Neural progenitor cell (in vitro differentiated cells): ENCODE measurements around the gene PSMG1. TPM values are rescaled to one million over a fixed set of nuclear protein-coding genes. Genes with fewer than 3 reads are reported as not detected.

ENCODE experiments used
- DNase-seq: peaks from one replicate; pipeline ENCODE4 v3.0.0-alpha.2; 2016; ENCODE audit warnings: low spot score
- H2AFZ ChIP-seq: fragments of 200-600 bp; sonication (generic); replicated peaks from 2 replicates; pipeline ENCODE4 v1.6.1; 2016; ENCODE audit warnings: antibody characterized with exemption
- H3F3A ChIP-seq: fragments of 200-600 bp; sonication (generic); 2 replicates; pipeline ENCODE4 v1.6.1; 2016; ENCODE audit warnings: antibody characterized with exemption, low read depth
- H3K27ac ChIP-seq: fragments of 200-600 bp; sonication (generic); 2 replicates; pipeline ENCODE4 v1.5.1; 2016; ENCODE audit warnings: mild to moderate bottlenecking
- H3K27me3 ChIP-seq: fragments of 200-600 bp; sonication (generic); 2 replicates; pipeline ENCODE4 v1.6.1; 2016; ENCODE audit warnings: mild to moderate bottlenecking, moderate library complexity
- H3K36me3 ChIP-seq: fragments of 200-600 bp; sonication (generic); 2 replicates; pipeline ENCODE4 v1.5.1; 2016
- H3K4me1 ChIP-seq: fragments of 200-600 bp; sonication (generic); 2 replicates; pipeline ENCODE4 v1.6.1; 2016; ENCODE audit warnings: mixed run types
- H3K4me2 ChIP-seq: fragments of 200-600 bp; sonication (generic); 2 replicates; pipeline ENCODE4 v1.6.1; 2016
- H3K4me3 ChIP-seq: fragments of 200-600 bp; sonication (generic); 2 replicates; pipeline ENCODE4 v1.5.1; 2016
- H3K79me2 ChIP-seq: fragments of 200-600 bp; sonication (generic); 2 replicates; pipeline ENCODE4 v1.6.1; 2016; ENCODE audit warnings: low read depth
- H3K9ac ChIP-seq: fragments of 200-600 bp; sonication (generic); 2 replicates; pipeline ENCODE4 v1.6.1; 2016
- H3K9me3 ChIP-seq: fragments of 200-600 bp; sonication (generic); 2 replicates; pipeline ENCODE4 v1.5.1; 2016; ENCODE audit warnings: low read depth
- H4K20me1 ChIP-seq: fragments of 200-600 bp; sonication (generic); 2 replicates; pipeline ENCODE4 v1.6.1; 2016; ENCODE audit warnings: low read depth
- H3K27ac Mint-ChIP-seq: 3 replicates; pipeline ENCODE4 v1.8.0; 2021; ENCODE audit warnings: mixed read lengths
- H3K27me3 Mint-ChIP-seq: 2 replicates; pipeline ENCODE4 v1.8.0; 2022; ENCODE audit warnings: low read depth, mild to moderate bottlenecking, inconsistent platforms, moderate library complexity, mixed read lengths; ENCODE audit not compliant: insufficient read depth
- H3K36me3 Mint-ChIP-seq: 3 replicates; pipeline ENCODE4 v1.8.0; 2021; ENCODE audit warnings: mixed read lengths
- H3K4me1 Mint-ChIP-seq: 3 replicates; pipeline ENCODE4 v1.8.0; 2021; ENCODE audit warnings: mixed read lengths
- H3K4me3 Mint-ChIP-seq: 3 replicates; pipeline ENCODE4 v1.8.0; 2021; ENCODE audit warnings: mild to moderate bottlenecking, moderate library complexity, mixed read lengths
- H3K9me3 Mint-ChIP-seq: 3 replicates; pipeline ENCODE4 v1.8.0; 2020; ENCODE audit warnings: mixed read lengths
- EZH2 ChIP-seq: fragments of 200-600 bp; sonication (generic); IDR thresholded peaks from 2 replicates; pipeline ENCODE4 v1.6.1; 2017; ENCODE audit warnings: antibody characterized with exemption, mild to moderate bottlenecking, moderate library complexity
- EZH2phosphoT487 ChIP-seq: fragments of 200-600 bp; sonication (generic); IDR thresholded peaks from 2 replicates; pipeline ENCODE4 v1.6.1; 2017; ENCODE audit warnings: antibody characterized with exemption
- total RNA-seq: library from RNA; depleted of rRNA; stranded (reverse); fragments of >200 nt; gene quantifications from 2 replicates; pipeline ENCODE4 v1.2.3, GENCODE V29; 2015; ENCODE audit warnings: low replicate concordance
- TF ChIP-seq, protein P1 (sequence below): fragments of 200-600 bp; sonication (generic); IDR thresholded peaks from 2 replicates; pipeline ENCODE4 v1.5.1; 2017; ENCODE audit warnings: antibody characterized with exemption, mild to moderate bottlenecking

The PSMG1 gene
- total RNA-seq, 1 donor from 2014 or later, result 37.5 TPM

DNA sequence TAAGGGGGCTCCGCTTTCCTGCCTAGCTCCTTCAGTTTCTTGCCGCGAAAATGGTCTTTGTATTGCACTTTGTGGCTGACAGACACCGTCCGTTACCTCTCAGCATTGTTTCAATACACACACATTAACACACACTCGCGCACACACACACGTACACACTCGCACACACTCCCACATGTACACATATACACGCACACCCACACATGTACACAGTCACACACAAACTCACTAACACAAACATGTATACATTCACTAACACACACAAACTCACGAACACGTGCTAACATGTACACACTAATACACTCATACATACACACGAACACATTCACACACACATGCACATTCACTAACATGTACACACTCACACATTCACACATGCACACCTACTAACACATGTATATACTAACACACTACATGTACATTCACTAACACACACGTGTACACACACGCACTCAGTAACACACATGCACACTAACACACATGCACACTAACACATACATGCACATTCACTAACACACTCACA, 48.9 kb downstream of the PSMG1 start:
- Mint-ChIP-seq H3K4me1 (peaks cover 12% of the 10 kb centered on the region), H3K36me3 (no peaks in the 10 kb centered on the region), H3K4me3 (no peak overlapping the region), H3K27ac (no peak overlapping the region), H3K27me3 (peaks cover 4% of the 10 kb centered on the region), H3K9me3 (no peaks in the 10 kb centered on the region)
- Histone ChIP-seq H3K36me3 (no peaks in the 10 kb centered on the region), H3K27me3 (no peaks in the 10 kb centered on the region), H3K9me3 (no peaks in the 10 kb centered on the region), H3K27ac (no peak overlapping the region), H2AFZ (no peak overlapping the region), H3K79me2 (no peaks in the 10 kb centered on the region), H4K20me1 (no peaks in the 10 kb centered on the region), H3K9ac (no peak overlapping the region), H3K4me3 (no peak overlapping the region), H3K4me2 (no peak overlapping the region), H3K4me1 (no peaks in the 10 kb centered on the region), H3F3A (no peaks in the 10 kb centered on the region)
- no peak for TF ChIP-seq EZH2phosphoT487
- TF ChIP-seq, protein P1, sequence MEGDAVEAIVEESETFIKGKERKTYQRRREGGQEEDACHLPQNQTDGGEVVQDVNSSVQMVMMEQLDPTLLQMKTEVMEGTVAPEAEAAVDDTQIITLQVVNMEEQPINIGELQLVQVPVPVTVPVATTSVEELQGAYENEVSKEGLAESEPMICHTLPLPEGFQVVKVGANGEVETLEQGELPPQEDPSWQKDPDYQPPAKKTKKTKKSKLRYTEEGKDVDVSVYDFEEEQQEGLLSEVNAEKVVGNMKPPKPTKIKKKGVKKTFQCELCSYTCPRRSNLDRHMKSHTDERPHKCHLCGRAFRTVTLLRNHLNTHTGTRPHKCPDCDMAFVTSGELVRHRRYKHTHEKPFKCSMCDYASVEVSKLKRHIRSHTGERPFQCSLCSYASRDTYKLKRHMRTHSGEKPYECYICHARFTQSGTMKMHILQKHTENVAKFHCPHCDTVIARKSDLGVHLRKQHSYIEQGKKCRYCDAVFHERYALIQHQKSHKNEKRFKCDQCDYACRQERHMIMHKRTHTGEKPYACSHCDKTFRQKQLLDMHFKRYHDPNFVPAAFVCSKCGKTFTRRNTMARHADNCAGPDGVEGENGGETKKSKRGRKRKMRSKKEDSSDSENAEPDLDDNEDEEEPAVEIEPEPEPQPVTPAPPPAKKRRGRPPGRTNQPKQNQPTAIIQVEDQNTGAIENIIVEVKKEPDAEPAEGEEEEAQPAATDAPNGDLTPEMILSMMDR, result no peak
- TF ChIP-seq EZH2, result no peak
- DNase-seq, result no peak

DNA sequence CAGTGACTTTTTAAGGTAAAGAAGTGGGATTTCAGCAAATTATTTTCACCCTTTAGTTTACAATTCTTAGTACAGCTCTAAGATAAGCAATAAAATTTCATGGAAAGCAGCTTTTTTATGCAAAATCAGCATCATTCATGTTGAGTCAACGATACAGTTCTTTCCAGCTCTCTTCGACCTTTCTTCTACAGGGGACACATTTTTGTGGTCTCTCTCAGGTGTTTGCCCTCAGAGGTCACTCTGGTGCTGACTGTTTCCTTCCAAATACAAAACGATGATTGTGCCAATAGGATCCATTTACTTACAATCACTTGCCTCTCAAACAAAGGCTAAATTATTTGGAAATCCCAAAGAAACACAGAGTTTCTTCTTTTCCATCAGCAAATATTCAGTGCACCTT, 51.0 kb downstream of the PSMG1 start:
- no peak for TF ChIP-seq EZH2phosphoT487
- no peak for TF ChIP-seq EZH2
- TF ChIP-seq, protein P1, result no peak
- no peak overlapping the region for H3K9ac ChIP-seq
- no peaks in the 10 kb centered on the region for H4K20me1 ChIP-seq
- no peaks in the 10 kb centered on the region for H3K36me3 Mint-ChIP-seq
- no peak overlapping the region for H3K4me2 ChIP-seq
- H3K27me3 ChIP-seq, result no peaks in the 10 kb centered on the region
- no peak for DNase-seq
- no peak overlapping the region for H3K4me3 Mint-ChIP-seq
- H3K4me3 ChIP-seq, result no peak overlapping the region
- no peaks in the 10 kb centered on the region for H3K9me3 ChIP-seq
- H3K36me3 ChIP-seq, result no peaks in the 10 kb centered on the region
- no peak overlapping the region for H3K27ac ChIP-seq
- no peaks in the 10 kb centered on the region for H3K79me2 ChIP-seq
- H3K9me3 Mint-ChIP-seq, result no peaks in the 10 kb centered on the region
- H3K27me3 Mint-ChIP-seq, result peaks cover 4% of the 10 kb centered on the region
- no peak overlapping the region for H2AFZ ChIP-seq
- H3K4me1 ChIP-seq, result no peaks in the 10 kb centered on the region
- H3F3A ChIP-seq, result no peaks in the 10 kb centered on the region
- H3K4me1 Mint-ChIP-seq, result peaks cover 5% of the 10 kb centered on the region
- H3K27ac Mint-ChIP-seq, result no peak overlapping the region

DNA sequence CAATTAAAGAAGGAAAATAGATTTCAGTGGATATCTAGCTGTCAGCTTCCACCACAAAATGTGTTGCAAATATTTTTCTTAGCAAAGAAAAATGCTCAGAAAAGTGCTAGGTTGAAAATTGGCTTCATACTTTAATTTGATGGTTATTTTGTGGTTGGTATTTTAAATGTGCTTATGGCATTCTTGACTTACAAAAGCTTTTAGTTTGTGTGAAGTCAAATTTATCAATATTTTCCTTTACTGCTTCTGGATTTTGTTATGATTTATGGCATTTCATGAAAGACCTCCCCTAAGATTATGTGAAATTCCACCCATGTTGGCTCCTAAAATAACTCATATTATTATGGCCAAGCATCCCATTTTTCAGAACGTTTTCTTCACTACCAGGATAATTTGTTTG, 51.5 kb downstream of the PSMG1 start:
- H3K36me3 Mint-ChIP-seq, result no peaks in the 10 kb centered on the region
- Histone ChIP-seq H3K9ac (no peak overlapping the region), H3F3A (no peaks in the 10 kb centered on the region), H3K4me3 (no peak overlapping the region), H3K27me3 (no peaks in the 10 kb centered on the region), H3K4me2 (no peak overlapping the region), H3K9me3 (no peaks in the 10 kb centered on the region), H2AFZ (no peak overlapping the region), H3K4me1 (no peaks in the 10 kb centered on the region), H3K79me2 (no peaks in the 10 kb centered on the region), H3K27ac (no peak overlapping the region), H3K36me3 (no peaks in the 10 kb centered on the region), H4K20me1 (no peaks in the 10 kb centered on the region)
- no peak for DNase-seq
- H3K4me1 Mint-ChIP-seq, result peaks cover 2% of the 10 kb centered on the region
- TF ChIP-seq, protein P1, result no peak
- no peak for TF ChIP-seq EZH2phosphoT487
- no peak for TF ChIP-seq EZH2
- H3K9me3 Mint-ChIP-seq, result no peaks in the 10 kb centered on the region
- no peak overlapping the region for H3K4me3 Mint-ChIP-seq
- H3K27ac Mint-ChIP-seq, result no peak overlapping the region
- H3K27me3 Mint-ChIP-seq, result peaks cover 2% of the 10 kb centered on the region
